Measurements from ENCODE around the gene RUSF1.

GRCh38 chr16:31451201-31451600, 57.0 kb downstream of the RUSF1 start:
- TF ChIP-seq CTCF (IDR thresholded peaks at IDR 0.05) (no peak), POLR2A (IDR thresholded peaks at IDR 0.05) (no peak), POLR2AphosphoS5 (IDR thresholded peaks at IDR 0.05; ENCODE audit: insufficient read depth in 1 of 2, low read depth in 1 of 2) (no peak)

Measured in vagina (tissue), 2 donors.